ENCODE results near the gene DPP7.
"Not testable (repeated sequence)": the region's sequence is repeated elsewhere in the genome, so short reads cannot be mapped to it uniquely, and the experiment has no call there.

DPP7 gene

DNA sequence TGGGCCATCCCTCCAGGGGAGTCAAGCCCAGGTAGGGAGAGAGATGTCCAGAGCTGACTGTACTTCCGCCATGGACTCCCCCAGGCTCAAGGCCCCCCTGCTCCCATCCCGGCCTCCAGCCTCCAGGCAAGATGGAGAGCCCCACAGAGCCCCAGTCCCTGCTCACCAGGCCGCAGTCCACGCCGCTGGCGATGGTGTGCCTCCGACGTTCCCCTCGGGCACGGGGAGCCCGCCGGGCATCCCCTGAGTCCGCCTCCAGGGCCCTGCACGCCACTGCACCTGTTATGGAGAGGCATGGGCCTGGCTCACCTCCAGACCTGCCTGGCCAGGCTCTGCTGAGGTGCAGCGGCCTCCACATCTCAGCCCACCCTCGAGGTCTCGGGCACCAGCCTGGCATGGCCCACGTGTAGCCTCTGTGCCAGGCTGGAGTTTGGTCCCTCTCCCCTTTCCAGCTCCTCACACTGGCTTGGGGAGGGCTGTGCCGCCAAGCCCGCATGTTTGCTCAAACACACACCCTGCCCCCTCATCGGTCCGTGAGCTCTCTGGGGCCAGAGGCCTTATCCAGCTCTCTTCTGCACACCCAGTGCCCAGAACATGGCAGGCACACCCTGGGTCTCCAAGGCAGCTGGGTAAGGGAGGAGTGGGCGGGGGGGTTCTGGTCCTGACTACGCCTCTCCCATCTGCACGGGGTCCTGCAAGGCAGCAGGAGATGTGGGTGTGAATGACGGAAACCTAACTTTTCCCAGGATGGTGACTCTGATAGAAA, 48.3 kb downstream of the DPP7 start:
- no peak overlapping the region for H3K4me3 ChIP-seq (ENCODE audit: low read depth, low read length)
- TF ChIP-seq CTCF (IDR thresholded peaks at IDR 0.05; ENCODE audit: borderline replicate concordance, insufficient read depth, low read depth, low read length): no peak

DNA sequence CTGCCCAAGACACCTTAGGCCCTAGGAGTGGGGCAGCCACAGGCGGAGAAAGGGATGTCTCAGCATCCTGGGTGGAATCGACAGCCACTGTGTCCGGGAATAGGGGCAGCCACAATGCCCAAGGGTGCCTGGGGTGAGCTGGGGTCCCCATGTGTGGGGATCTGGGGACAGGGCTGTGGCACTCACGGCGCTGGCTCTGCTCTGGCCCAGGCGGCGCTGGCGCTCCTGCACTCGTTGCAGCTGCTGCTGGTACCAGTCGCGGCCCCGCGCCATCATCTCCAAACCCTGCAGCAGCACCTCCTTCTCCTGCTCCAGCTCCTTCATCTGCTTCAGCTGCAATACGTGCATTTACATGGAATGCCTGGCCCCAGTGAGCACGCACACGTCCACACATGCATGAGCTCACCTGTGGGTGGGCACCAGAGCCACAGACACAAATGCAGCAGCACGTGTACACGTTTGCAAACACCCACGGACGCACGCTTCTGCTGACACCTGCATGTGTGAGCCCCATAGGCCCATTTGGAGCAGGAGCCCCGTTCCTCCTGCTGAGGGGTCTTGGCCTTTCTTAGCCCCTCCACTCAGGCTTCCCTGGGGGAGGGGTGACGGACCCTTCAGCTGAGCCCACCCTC, 49.1 kb downstream of the DPP7 start:
- no peak for TF ChIP-seq CTCF (IDR thresholded peaks at IDR 0.05; ENCODE audit: borderline replicate concordance, insufficient read depth, low read depth, low read length)
- H3K4me3 ChIP-seq (ENCODE audit: low read depth, low read length): no peak overlapping the region

- H3K4me3 ChIP-seq (ENCODE audit: low read depth, low read length): no peak overlapping the region
- no peak for TF ChIP-seq CTCF (IDR thresholded peaks at IDR 0.05; ENCODE audit: borderline replicate concordance, insufficient read depth, low read depth, low read length)
Measured at GRCh38 chr9:137064880-137065164, 49.7 kb downstream of the DPP7 start.

DNA sequence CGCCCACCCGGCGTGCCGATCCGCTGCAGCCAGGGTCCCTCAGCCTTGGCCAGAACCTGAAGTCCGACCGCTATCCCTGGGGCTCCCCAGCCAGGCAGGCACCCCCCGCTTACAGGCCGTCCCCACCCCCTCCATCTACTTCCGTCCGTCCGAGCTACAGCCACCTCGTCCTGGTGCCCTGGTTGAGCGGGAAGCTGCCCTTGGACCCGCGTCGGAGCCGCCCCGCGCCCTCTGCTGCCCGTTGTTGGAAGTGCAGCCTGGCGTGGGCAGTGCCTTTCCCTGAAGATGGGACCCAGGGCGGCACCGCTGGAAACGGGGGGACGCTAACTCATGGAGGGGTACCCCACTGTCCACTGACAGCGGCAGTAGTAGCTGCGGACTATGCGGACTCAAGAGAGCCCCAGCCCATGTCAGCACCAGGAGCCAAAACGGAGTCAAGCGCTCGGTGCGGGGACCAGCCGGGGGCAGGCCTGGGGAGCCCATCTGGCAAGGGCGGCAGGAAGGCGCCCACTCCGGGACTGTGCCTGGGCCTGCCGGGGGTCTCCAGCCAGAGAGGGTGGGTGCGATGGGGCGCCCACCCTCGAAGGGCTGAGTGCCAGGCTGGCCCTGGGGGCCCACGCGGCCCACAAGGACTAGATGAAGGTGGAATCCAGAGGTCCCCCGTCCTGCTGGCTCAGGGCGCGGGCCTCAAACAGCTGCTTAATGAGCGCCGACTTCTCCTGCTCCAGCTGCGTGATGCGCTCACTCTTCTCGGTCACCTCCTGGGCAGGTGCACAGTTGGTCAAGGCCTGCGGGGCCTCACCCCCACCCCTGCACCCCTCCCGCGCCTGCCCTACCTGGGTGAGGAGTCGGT, 50.3 kb downstream of the DPP7 start:
- TF ChIP-seq CTCF (IDR thresholded peaks at IDR 0.05; ENCODE audit: borderline replicate concordance, insufficient read depth, low read depth, low read length): peak; percentile 95
- H3K4me3 ChIP-seq (ENCODE audit: low read depth, low read length): no peak overlapping the region

- no peak for TF ChIP-seq CTCF (IDR thresholded peaks at IDR 0.05; ENCODE audit: borderline replicate concordance, insufficient read depth, low read depth, low read length)
- no peak overlapping the region for H3K4me3 ChIP-seq (ENCODE audit: low read depth, low read length)
Measured at GRCh38 chr9:137063311-137064026, 51.1 kb downstream of the DPP7 start.

GRCh38 chr9:137062798-137063197, 51.7 kb downstream of the DPP7 start:
- H3K4me3 ChIP-seq (ENCODE audit: low read depth, low read length): not testable (repeated sequence)

DNA sequence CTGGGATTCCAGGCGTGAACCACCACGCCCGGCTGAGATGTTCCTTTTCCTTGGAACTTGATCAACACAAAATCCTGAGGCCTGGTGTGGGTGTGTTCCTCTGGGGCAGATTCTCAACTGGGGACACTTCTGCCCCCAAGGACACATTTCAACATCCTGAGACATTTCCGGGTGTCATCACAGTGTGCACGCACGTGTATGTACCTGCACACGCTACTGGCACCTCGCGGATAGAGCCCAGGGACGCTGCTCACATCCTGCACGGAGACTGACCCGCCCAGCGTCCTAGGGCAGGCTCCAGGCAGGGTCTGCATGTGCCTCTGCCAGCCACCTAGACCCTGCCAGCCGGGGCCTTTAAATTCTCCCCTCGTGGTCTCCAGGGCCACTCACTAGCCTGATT, 52.1 kb downstream of the DPP7 start:
- TF ChIP-seq CTCF (IDR thresholded peaks at IDR 0.05; ENCODE audit: borderline replicate concordance, insufficient read depth, low read depth, low read length): no peak
- no peak overlapping the region for H3K4me3 ChIP-seq (ENCODE audit: low read depth, low read length)
